ENCODE results near the gene SEPSECS.

The SEPSECS gene

GRCh38 chr4:25158817-25159216 is 1.4 kb downstream of the SEPSECS start:
- Histone ChIP-seq H3K4me3 (ENCODE audit: low read depth in 1 of 2, low read length in 2 of 2) (peak overlapping the region; percentile 76 to 96), H3K27me3 (ENCODE audit: control insufficient read depth in 1 of 2, insufficient read depth in 2 of 2, low read length in 2 of 2) (no peaks in the 10 kb centered on the region), H3K27ac (ENCODE audit: low read depth, low read length) (no peak overlapping the region), H3K4me1 (ENCODE audit: control insufficient read depth in 1 of 2, insufficient read depth in 2 of 2, low read length in 2 of 2) (peaks cover 13 to 18% of the 10 kb centered on the region in 2 donors), H3K36me3 (ENCODE audit: control insufficient read depth in 1 of 2, insufficient read depth in 2 of 2, low read length in 2 of 2) (peaks cover 2 to 5% of the 10 kb centered on the region in 2 donors), H3K9ac (ENCODE audit: low read depth in 1 of 2, low read length in 2 of 2) (no peak overlapping the region), H3K9me3 (ENCODE audit: control insufficient read depth in 1 of 2, low read length in 2 of 2) (no peaks in the 10 kb centered on the region)

- Histone ChIP-seq H3K4me3 (ENCODE audit: low read depth in 1 of 2, low read length in 2 of 2) (no peak overlapping the region), H3K9ac (ENCODE audit: low read depth in 1 of 2, low read length in 2 of 2) (no peak overlapping the region), H3K9me3 (ENCODE audit: control insufficient read depth in 1 of 2, low read length in 2 of 2) (no peaks in the 10 kb centered on the region), H3K27me3 (ENCODE audit: control insufficient read depth in 1 of 2, insufficient read depth in 2 of 2, low read length in 2 of 2) (no peaks in the 10 kb centered on the region), H3K27ac (ENCODE audit: low read depth, low read length) (no peak overlapping the region), H3K4me1 (ENCODE audit: control insufficient read depth in 1 of 2, insufficient read depth in 2 of 2, low read length in 2 of 2) (peaks cover 11 to 17% of the 10 kb centered on the region in 2 donors), H3K36me3 (ENCODE audit: control insufficient read depth in 1 of 2, insufficient read depth in 2 of 2, low read length in 2 of 2) (no peaks in the 10 kb centered on the region)
These were observed 3.2 kb downstream of the SEPSECS start for GRCh38 chr4:25157081-25157480.

- H3K27ac ChIP-seq (ENCODE audit: low read depth, low read length), result no peak overlapping the region
- H3K4me1 ChIP-seq (ENCODE audit: control insufficient read depth in 1 of 2, insufficient read depth in 2 of 2, low read length in 2 of 2), result peaks cover 0 to 9% of the 10 kb centered on the region in 2 donors
- H3K9ac ChIP-seq (ENCODE audit: low read depth in 1 of 2, low read length in 2 of 2), result no peak overlapping the region
- H3K27me3 ChIP-seq (ENCODE audit: control insufficient read depth in 1 of 2, insufficient read depth in 2 of 2, low read length in 2 of 2), result no peaks in the 10 kb centered on the region
- no peaks in the 10 kb centered on the region for H3K9me3 ChIP-seq (ENCODE audit: control insufficient read depth in 1 of 2, low read length in 2 of 2)
- H3K36me3 ChIP-seq (ENCODE audit: control insufficient read depth in 1 of 2, insufficient read depth in 2 of 2, low read length in 2 of 2), result peaks cover 2 to 5% of the 10 kb centered on the region in 2 donors
- no peak overlapping the region for H3K4me3 ChIP-seq (ENCODE audit: low read depth in 1 of 2, low read length in 2 of 2)
These were observed 4.3 kb downstream of the SEPSECS start for GRCh38 chr4:25155947-25156346.

GRCh38 chr4:25154594-25155265 is 5.5 kb downstream of the SEPSECS start:
- Histone ChIP-seq H3K9me3 (ENCODE audit: control insufficient read depth in 1 of 2, low read length in 2 of 2) (no peaks in the 10 kb centered on the region), H3K27ac (ENCODE audit: low read depth, low read length) (peak overlapping the region; percentile 48), H3K36me3 (ENCODE audit: control insufficient read depth in 1 of 2, insufficient read depth in 2 of 2, low read length in 2 of 2) (peaks cover 2 to 10% of the 10 kb centered on the region in 2 donors), H3K4me1 (ENCODE audit: control insufficient read depth in 1 of 2, insufficient read depth in 2 of 2, low read length in 2 of 2) (peaks cover 0 to 9% of the 10 kb centered on the region in 2 donors), H3K9ac (ENCODE audit: low read depth in 1 of 2, low read length in 2 of 2) (no peak overlapping the region), H3K4me3 (ENCODE audit: low read depth in 1 of 2, low read length in 2 of 2) (peak overlapping the region in 1 of 2 donors; percentile 46), H3K27me3 (ENCODE audit: control insufficient read depth in 1 of 2, insufficient read depth in 2 of 2, low read length in 2 of 2) (no peaks in the 10 kb centered on the region)

GRCh38 chr4:25146076-25146475 is 14.2 kb downstream of the SEPSECS start:
- Histone ChIP-seq H3K4me3 (ENCODE audit: low read depth in 1 of 2, low read length in 2 of 2) (no peak overlapping the region), H3K36me3 (ENCODE audit: control insufficient read depth in 1 of 2, insufficient read depth in 2 of 2, low read length in 2 of 2) (peaks cover 9 to 15% of the 10 kb centered on the region in 2 donors), H3K9me3 (ENCODE audit: control insufficient read depth in 1 of 2, low read length in 2 of 2) (no peaks in the 10 kb centered on the region), H3K4me1 (ENCODE audit: control insufficient read depth in 1 of 2, insufficient read depth in 2 of 2, low read length in 2 of 2) (no peaks in the 10 kb centered on the region), H3K27me3 (ENCODE audit: control insufficient read depth in 1 of 2, insufficient read depth in 2 of 2, low read length in 2 of 2) (no peaks in the 10 kb centered on the region), H3K9ac (ENCODE audit: low read depth in 1 of 2, low read length in 2 of 2) (no peak overlapping the region), H3K27ac (ENCODE audit: low read depth, low read length) (no peak overlapping the region)

- Histone ChIP-seq H3K4me1 (ENCODE audit: control insufficient read depth in 1 of 2, insufficient read depth in 2 of 2, low read length in 2 of 2) (no peaks in the 10 kb centered on the region), H3K36me3 (ENCODE audit: control insufficient read depth in 1 of 2, insufficient read depth in 2 of 2, low read length in 2 of 2) (peaks cover 7 to 15% of the 10 kb centered on the region in 2 donors), H3K9ac (ENCODE audit: low read depth in 1 of 2, low read length in 2 of 2) (no peak overlapping the region), H3K27ac (ENCODE audit: low read depth, low read length) (no peak overlapping the region), H3K4me3 (ENCODE audit: low read depth in 1 of 2, low read length in 2 of 2) (no peak overlapping the region), H3K9me3 (ENCODE audit: control insufficient read depth in 1 of 2, low read length in 2 of 2) (no peaks in the 10 kb centered on the region), H3K27me3 (ENCODE audit: control insufficient read depth in 1 of 2, insufficient read depth in 2 of 2, low read length in 2 of 2) (no peaks in the 10 kb centered on the region)
These were observed 15.3 kb downstream of the SEPSECS start for GRCh38 chr4:25144870-25145481.

- no peaks in the 10 kb centered on the region for H3K27me3 ChIP-seq (ENCODE audit: control insufficient read depth in 1 of 2, insufficient read depth in 2 of 2, low read length in 2 of 2)
- no peak overlapping the region for H3K27ac ChIP-seq (ENCODE audit: low read depth, low read length)
- no peak overlapping the region for H3K4me3 ChIP-seq (ENCODE audit: low read depth in 1 of 2, low read length in 2 of 2)
- H3K36me3 ChIP-seq (ENCODE audit: control insufficient read depth in 1 of 2, insufficient read depth in 2 of 2, low read length in 2 of 2), result peaks cover 7 to 20% of the 10 kb centered on the region in 2 donors
- no peaks in the 10 kb centered on the region for H3K9me3 ChIP-seq (ENCODE audit: control insufficient read depth in 1 of 2, low read length in 2 of 2)
- no peaks in the 10 kb centered on the region for H3K4me1 ChIP-seq (ENCODE audit: control insufficient read depth in 1 of 2, insufficient read depth in 2 of 2, low read length in 2 of 2)
- no peak overlapping the region for H3K9ac ChIP-seq (ENCODE audit: low read depth in 1 of 2, low read length in 2 of 2)
These were observed 17.8 kb downstream of the SEPSECS start for GRCh38 chr4:25142468-25142867.

- Histone ChIP-seq H3K4me3 (ENCODE audit: low read depth in 1 of 2, low read length in 2 of 2) (no peak overlapping the region), H3K4me1 (ENCODE audit: control insufficient read depth in 1 of 2, insufficient read depth in 2 of 2, low read length in 2 of 2) (no peaks in the 10 kb centered on the region), H3K27ac (ENCODE audit: low read depth, low read length) (no peak overlapping the region), H3K27me3 (ENCODE audit: control insufficient read depth in 1 of 2, insufficient read depth in 2 of 2, low read length in 2 of 2) (no peaks in the 10 kb centered on the region), H3K36me3 (ENCODE audit: control insufficient read depth in 1 of 2, insufficient read depth in 2 of 2, low read length in 2 of 2) (peaks cover 7 to 20% of the 10 kb centered on the region in 2 donors), H3K9me3 (ENCODE audit: control insufficient read depth in 1 of 2, low read length in 2 of 2) (no peaks in the 10 kb centered on the region), H3K9ac (ENCODE audit: low read depth in 1 of 2, low read length in 2 of 2) (no peak overlapping the region)
These were observed 18.7 kb downstream of the SEPSECS start for GRCh38 chr4:25141592-25141991.

- Histone ChIP-seq H3K36me3 (ENCODE audit: control insufficient read depth in 1 of 2, insufficient read depth in 2 of 2, low read length in 2 of 2) (peaks cover 3 to 9% of the 10 kb centered on the region in 2 donors), H3K27me3 (ENCODE audit: control insufficient read depth in 1 of 2, insufficient read depth in 2 of 2, low read length in 2 of 2) (no peaks in the 10 kb centered on the region), H3K27ac (ENCODE audit: low read depth, low read length) (no peak overlapping the region), H3K4me1 (ENCODE audit: control insufficient read depth in 1 of 2, insufficient read depth in 2 of 2, low read length in 2 of 2) (peaks cover 7 to 12% of the 10 kb centered on the region in 2 donors), H3K4me3 (ENCODE audit: low read depth in 1 of 2, low read length in 2 of 2) (no peak overlapping the region), H3K9me3 (ENCODE audit: control insufficient read depth in 1 of 2, low read length in 2 of 2) (no peaks in the 10 kb centered on the region), H3K9ac (ENCODE audit: low read depth in 1 of 2, low read length in 2 of 2) (no peak overlapping the region)
These were observed 27.1 kb downstream of the SEPSECS start for GRCh38 chr4:25133132-25133531.

- no peak overlapping the region for H3K27ac ChIP-seq (ENCODE audit: low read depth, low read length)
- H3K9me3 ChIP-seq (ENCODE audit: control insufficient read depth in 1 of 2, low read length in 2 of 2), result no peaks in the 10 kb centered on the region
- H3K9ac ChIP-seq (ENCODE audit: low read depth in 1 of 2, low read length in 2 of 2), result no peak overlapping the region
- H3K36me3 ChIP-seq (ENCODE audit: control insufficient read depth in 1 of 2, insufficient read depth in 2 of 2, low read length in 2 of 2), result peaks cover 3 to 9% of the 10 kb centered on the region in 2 donors
- H3K27me3 ChIP-seq (ENCODE audit: control insufficient read depth in 1 of 2, insufficient read depth in 2 of 2, low read length in 2 of 2), result no peaks in the 10 kb centered on the region
- H3K4me3 ChIP-seq (ENCODE audit: low read depth in 1 of 2, low read length in 2 of 2), result no peak overlapping the region
- peaks cover 7 to 12% of the 10 kb centered on the region in 2 donors for H3K4me1 ChIP-seq (ENCODE audit: control insufficient read depth in 1 of 2, insufficient read depth in 2 of 2, low read length in 2 of 2)
These were observed 28.3 kb downstream of the SEPSECS start for GRCh38 chr4:25131926-25132325.
